Thyroid gland (tissue), 4 donors: ENCODE measurements around the gene SNAPC1.

Experiments
- CTCF ChIP-seq, 6 experiments: fragments of 200-600 bp in 3 of 6; fragments of 450-650 bp in 3 of 6; sonication (generic) in 3 of 6; IDR thresholded peaks; one replicate each; pipeline ENCODE4 v1.5.1; 2016 to 2019; ENCODE audit warnings: antibody characterized with exemption in 6 of 6, mild to moderate bottlenecking in 2 of 6, inconsistent platforms in 1 of 6, moderate library complexity in 1 of 6
- POLR2A ChIP-seq, 2 donors: fragments of 450-650 bp; IDR thresholded peaks; one replicate each; pipeline ENCODE4 v1.6.1; 2017; ENCODE audit warnings: antibody characterized with exemption in 2 of 2, mild to moderate bottlenecking in 2 of 2, moderate library complexity in 1 of 2

DNA sequence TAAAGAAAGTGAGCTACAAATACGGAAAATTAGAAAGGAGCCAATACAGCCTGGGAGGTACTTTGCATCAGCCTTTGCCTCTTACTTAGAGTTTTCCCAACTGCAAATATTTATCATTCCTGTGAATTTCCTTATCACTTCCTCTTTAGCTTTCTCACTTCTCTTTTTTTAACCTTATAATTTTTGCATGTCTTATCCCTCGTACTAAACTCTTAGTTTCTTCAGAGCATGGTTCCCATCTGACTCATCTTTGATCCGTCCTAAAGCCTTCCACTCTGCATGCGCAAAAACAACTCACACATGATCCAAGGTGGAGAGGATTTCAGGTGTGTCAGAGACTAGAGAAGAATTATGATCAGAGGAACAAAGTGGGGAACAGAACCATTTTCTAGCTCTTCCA lies 9.6 kb upstream of the SNAPC1 start:
- no peak for TF ChIP-seq CTCF (IDR thresholded peaks at IDR 0.05)
- no peak for TF ChIP-seq POLR2A (IDR thresholded peaks at IDR 0.05)
